Calu3 (cell line): ENCODE measurements around the gene PITPNM3. TPM values are rescaled to one million over a fixed set of nuclear protein-coding genes. Genes with fewer than 3 reads are reported as not detected.

Experiments
- BruUV-seq: library from RNA; stranded (reverse); fragments of 400-500 nt; replicated peaks from 2 replicates; lab custom pipeline; 2021; lab: Mats Ljungman, UMichigan
- CTCF ChIA-PET: fragments of 300-600 bp; sonication (Branson Sonifier 250); formaldehyde crosslinking; loops from one replicate; lab custom pipeline; 2022; ENCODE audit warnings: antibody characterized with exemption; lab: Charles Lee
- DNase-seq: peaks from one replicate; pipeline ENCODE4 v3.0.0; 2022
- H3K27ac Mint-ChIP-seq: one replicate; pipeline ENCODE4 v1.8.0; 2022; ENCODE audit warnings: mixed read lengths; ENCODE audit not compliant: unreplicated experiment
- H3K27me3 Mint-ChIP-seq: one replicate; pipeline ENCODE4 v1.8.0; 2022; ENCODE audit warnings: mixed read lengths; ENCODE audit not compliant: unreplicated experiment
- H3K36me3 Mint-ChIP-seq: one replicate; pipeline ENCODE4 v1.8.0; 2022; ENCODE audit warnings: mild to moderate bottlenecking, moderate library complexity, mixed read lengths; ENCODE audit not compliant: insufficient read depth, unreplicated experiment
- H3K4me1 Mint-ChIP-seq: one replicate; pipeline ENCODE4 v1.8.0; 2022; ENCODE audit warnings: mild to moderate bottlenecking, low read depth, mixed read lengths; ENCODE audit not compliant: unreplicated experiment
- H3K4me3 Mint-ChIP-seq: one replicate; pipeline ENCODE4 v1.8.0; 2022; ENCODE audit warnings: mild to moderate bottlenecking, low read depth, moderate library complexity, mixed read lengths; ENCODE audit not compliant: unreplicated experiment
- H3K9me3 Mint-ChIP-seq: one replicate; pipeline ENCODE4 v1.8.0; 2022; ENCODE audit warnings: low read depth, mixed read lengths; ENCODE audit not compliant: unreplicated experiment
- intact Hi-C: fragments of 100-400 bp; cut with micrococcal nuclease; formaldehyde crosslinking; loops from one replicate; pipeline ENCODE4 v1.10.0; 2022; ENCODE audit not compliant: unreplicated experiment
- total RNA-seq: library from RNA; stranded (reverse); gene quantifications from 2 replicates; pipeline ENCODE4 v1.2.3, GENCODE V29; 2022
- TF ChIP-seq, protein P1 (sequence below): fragments of 200-600 bp; IDR thresholded peaks from one replicate; pipeline ENCODE4 v1.8.0; 2022; ENCODE audit warnings: antibody characterized with exemption; ENCODE audit not compliant: unreplicated experiment

The PITPNM3 gene
- total RNA-seq, 1 experiment from 2014 or later, result 10.7 TPM

DNA sequence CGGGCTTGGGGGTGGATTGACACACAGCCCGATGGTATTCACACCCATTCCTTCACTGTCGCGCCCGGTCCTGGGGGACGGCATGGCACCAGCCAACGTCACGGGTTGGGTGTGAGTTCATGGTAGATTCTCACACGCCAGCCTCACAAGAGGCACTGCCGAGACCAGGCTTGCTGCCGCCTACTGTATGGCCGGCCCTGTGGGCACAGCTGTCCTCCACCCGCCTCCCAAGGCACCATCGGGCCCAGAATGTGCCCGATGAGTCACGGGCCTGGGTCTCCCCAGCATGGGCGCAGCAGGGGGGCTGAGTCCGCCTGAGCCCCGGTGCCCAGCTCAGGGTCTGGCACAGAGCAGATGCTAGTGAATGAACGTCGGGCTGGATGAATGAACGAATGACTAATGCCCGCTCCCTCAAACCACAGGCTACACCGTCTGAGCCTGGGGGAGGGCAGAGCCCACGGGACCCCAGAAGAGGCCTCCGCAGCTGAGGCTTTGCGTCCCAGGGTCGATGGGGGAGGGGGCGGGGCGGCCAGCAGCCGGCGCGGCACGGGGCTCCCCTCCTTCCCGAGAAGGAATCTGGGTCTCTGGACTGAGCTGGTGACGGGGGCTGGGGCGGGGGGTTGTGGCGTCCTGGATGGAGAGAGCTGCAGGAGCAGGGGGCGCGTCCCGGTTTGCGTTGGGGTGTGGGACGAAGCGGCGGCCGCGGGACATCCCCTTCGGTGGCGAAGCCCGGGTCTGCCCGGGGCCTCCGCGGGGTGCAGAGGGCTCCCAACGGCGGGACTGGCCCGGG is 829 bp downstream of the PITPNM3 start:
- peaks cover 7% of the 10 kb centered on the region for H3K27me3 Mint-ChIP-seq
- BruUV-seq, result TSS peak; percentile 33
- no peaks in the 10 kb centered on the region for H3K9me3 Mint-ChIP-seq
- CTCF ChIA-PET, result interaction anchor here (0.6 to 1.2 kb wide), 4 partner anchors 29 to 136 kb away, joined by 3 to 7 read pairs (median 4); no protein-coding TSS in a partner anchor
- peak overlapping the region; percentile 78 for H3K4me3 Mint-ChIP-seq
- TF ChIP-seq, protein P1, sequence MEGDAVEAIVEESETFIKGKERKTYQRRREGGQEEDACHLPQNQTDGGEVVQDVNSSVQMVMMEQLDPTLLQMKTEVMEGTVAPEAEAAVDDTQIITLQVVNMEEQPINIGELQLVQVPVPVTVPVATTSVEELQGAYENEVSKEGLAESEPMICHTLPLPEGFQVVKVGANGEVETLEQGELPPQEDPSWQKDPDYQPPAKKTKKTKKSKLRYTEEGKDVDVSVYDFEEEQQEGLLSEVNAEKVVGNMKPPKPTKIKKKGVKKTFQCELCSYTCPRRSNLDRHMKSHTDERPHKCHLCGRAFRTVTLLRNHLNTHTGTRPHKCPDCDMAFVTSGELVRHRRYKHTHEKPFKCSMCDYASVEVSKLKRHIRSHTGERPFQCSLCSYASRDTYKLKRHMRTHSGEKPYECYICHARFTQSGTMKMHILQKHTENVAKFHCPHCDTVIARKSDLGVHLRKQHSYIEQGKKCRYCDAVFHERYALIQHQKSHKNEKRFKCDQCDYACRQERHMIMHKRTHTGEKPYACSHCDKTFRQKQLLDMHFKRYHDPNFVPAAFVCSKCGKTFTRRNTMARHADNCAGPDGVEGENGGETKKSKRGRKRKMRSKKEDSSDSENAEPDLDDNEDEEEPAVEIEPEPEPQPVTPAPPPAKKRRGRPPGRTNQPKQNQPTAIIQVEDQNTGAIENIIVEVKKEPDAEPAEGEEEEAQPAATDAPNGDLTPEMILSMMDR, result no peak
- intact Hi-C loops, result loop anchor here (5.0 kb wide), 1 partner anchor 37 kb away; no protein-coding TSS in a partner anchor
- peak overlapping the region; percentile 94 for H3K27ac Mint-ChIP-seq
- H3K4me1 Mint-ChIP-seq, result peaks cover 29% of the 10 kb centered on the region
- DNase-seq, result peak; percentile 53
- H3K36me3 Mint-ChIP-seq, result peaks cover 36% of the 10 kb centered on the region

- Mint-ChIP-seq H3K27me3 (peaks cover under 1% of the 10 kb centered on the region), H3K4me3 (peak overlapping the region; percentile 78), H3K4me1 (peaks cover 29% of the 10 kb centered on the region), H3K9me3 (no peaks in the 10 kb centered on the region), H3K27ac (peak overlapping the region; percentile 94), H3K36me3 (peaks cover 38% of the 10 kb centered on the region)
- CTCF ChIA-PET, result interaction anchor here (0.6 to 1.2 kb wide), 3 partner anchors 28 to 137 kb away, joined by 3 to 7 read pairs (median 4); no protein-coding TSS in a partner anchor
- intact Hi-C loops, result loop anchor here (5.0 kb wide), 3 partner anchors 37 to 83 kb away; no protein-coding TSS in a partner anchor
- TF ChIP-seq, protein P1, result no peak
- no TSS peak for BruUV-seq
- peak; percentile 15 for DNase-seq
Measured at GRCh38 chr17:6554871-6555330, 1.5 kb downstream of the PITPNM3 start.

DNA sequence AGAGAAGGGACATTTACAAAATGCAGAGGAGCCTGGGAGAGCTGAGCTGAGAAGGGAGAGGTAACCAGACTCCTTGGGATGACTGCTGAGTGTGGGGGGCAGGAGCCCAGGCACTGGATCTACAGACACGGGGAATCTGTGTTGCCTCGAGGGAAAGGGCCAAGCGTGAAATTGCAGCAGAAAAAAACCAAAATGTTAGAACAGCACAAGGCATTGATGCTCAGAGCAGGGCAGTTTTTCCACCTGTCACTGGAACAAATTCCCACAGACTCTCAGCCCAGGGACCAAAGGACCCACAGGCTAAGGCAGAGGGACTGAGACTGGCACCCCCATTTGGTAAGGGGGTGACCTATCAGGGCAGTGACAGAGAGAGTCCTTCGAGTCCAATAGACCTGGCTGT is 2.0 kb downstream of the PITPNM3 start:
- Mint-ChIP-seq H3K9me3 (no peaks in the 10 kb centered on the region), H3K4me1 (peaks cover 29% of the 10 kb centered on the region), H3K36me3 (peaks cover 38% of the 10 kb centered on the region), H3K4me3 (peak overlapping the region; percentile 78), H3K27ac (peak overlapping the region; percentile 94), H3K27me3 (no peaks in the 10 kb centered on the region)
- intact Hi-C loops, result loop anchor here (5.0 kb wide), 2 partner anchors 47 to 82 kb away; no protein-coding TSS in a partner anchor
- no peak for DNase-seq
- CTCF ChIA-PET, result no interaction called here
- TF ChIP-seq, protein P1, result no peak
- BruUV-seq, result no TSS peak

GRCh38 chr17:6551869-6552531 is 4.4 kb downstream of the PITPNM3 start:
- peaks cover 38% of the 10 kb centered on the region for H3K36me3 Mint-ChIP-seq
- TF ChIP-seq, protein P1, result no peak
- H3K9me3 Mint-ChIP-seq, result no peaks in the 10 kb centered on the region
- no peaks in the 10 kb centered on the region for H3K27me3 Mint-ChIP-seq
- intact Hi-C loops, result loop anchor here (5.0 kb wide), 2 partner anchors 45 to 80 kb away; no protein-coding TSS in a partner anchor
- no TSS peak for BruUV-seq
- peak; percentile 84 for DNase-seq
- peaks cover 26% of the 10 kb centered on the region for H3K4me1 Mint-ChIP-seq
- peak overlapping the region; percentile 61 for H3K4me3 Mint-ChIP-seq
- CTCF ChIA-PET, result interaction anchor here (0.5 kb wide), 1 partner anchor 28 kb away, joined by 3 read pairs; no protein-coding TSS in a partner anchor
- peak overlapping the region; percentile 94 for H3K27ac Mint-ChIP-seq
